GM12801 (cell line): ENCODE data around the gene LRP5.

Source experiments
- TF ChIP-seq, protein P1 (sequence below): IDR thresholded peaks from one replicate; pipeline ENCODE4 v1.5.1; 2011; ENCODE audit warnings: control low read depth; ENCODE audit not compliant: insufficient read length; ENCODE audit errors: extremely low read depth

The LRP5 gene

GRCh38 chr11:68329536-68329935 is 17.1 kb downstream of the LRP5 start:
- TF ChIP-seq, protein P1, sequence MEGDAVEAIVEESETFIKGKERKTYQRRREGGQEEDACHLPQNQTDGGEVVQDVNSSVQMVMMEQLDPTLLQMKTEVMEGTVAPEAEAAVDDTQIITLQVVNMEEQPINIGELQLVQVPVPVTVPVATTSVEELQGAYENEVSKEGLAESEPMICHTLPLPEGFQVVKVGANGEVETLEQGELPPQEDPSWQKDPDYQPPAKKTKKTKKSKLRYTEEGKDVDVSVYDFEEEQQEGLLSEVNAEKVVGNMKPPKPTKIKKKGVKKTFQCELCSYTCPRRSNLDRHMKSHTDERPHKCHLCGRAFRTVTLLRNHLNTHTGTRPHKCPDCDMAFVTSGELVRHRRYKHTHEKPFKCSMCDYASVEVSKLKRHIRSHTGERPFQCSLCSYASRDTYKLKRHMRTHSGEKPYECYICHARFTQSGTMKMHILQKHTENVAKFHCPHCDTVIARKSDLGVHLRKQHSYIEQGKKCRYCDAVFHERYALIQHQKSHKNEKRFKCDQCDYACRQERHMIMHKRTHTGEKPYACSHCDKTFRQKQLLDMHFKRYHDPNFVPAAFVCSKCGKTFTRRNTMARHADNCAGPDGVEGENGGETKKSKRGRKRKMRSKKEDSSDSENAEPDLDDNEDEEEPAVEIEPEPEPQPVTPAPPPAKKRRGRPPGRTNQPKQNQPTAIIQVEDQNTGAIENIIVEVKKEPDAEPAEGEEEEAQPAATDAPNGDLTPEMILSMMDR = no peak

GRCh38 chr11:68329978-68330699 is 17.7 kb downstream of the LRP5 start:
- TF ChIP-seq, protein P1 = no peak

- TF ChIP-seq, protein P1 = no peak
Observed at GRCh38 chr11:68330700-68331337, 18.4 kb downstream of the LRP5 start.

DNA sequence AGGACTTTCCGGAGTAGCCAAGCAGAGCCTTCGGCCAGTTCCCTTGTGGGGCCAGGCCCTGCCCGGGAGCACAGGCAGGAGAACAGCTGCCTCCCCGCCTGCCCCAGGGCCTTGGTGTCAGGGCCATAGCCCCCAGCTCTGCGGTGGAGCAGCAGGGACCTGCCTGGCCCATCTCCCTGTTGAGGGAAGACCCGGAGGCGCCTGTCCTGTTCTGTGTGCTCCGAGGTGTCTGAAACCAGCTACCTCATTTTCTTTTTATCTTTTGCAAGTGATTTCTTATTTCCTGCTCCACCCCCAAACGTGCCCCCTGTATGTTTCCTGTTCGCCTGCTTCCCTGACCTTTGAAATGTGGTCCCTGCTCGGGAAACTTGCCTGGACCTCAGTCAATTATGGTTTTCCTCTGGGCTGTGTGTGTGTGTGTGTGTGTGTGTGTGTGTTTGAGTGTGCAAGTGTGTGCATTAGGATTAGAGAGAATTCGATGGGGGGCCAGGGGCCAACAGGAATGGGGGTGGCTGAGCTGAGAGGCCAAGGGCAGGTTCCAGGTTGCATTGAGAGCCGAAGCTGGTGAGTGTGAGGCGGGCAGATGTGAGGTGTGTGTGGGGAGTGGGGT is 19.1 kb downstream of the LRP5 start:
- TF ChIP-seq, protein P1 = no peak

- TF ChIP-seq, protein P1 = no peak
Observed at GRCh38 chr11:68332186-68332585, 19.8 kb downstream of the LRP5 start.

DNA sequence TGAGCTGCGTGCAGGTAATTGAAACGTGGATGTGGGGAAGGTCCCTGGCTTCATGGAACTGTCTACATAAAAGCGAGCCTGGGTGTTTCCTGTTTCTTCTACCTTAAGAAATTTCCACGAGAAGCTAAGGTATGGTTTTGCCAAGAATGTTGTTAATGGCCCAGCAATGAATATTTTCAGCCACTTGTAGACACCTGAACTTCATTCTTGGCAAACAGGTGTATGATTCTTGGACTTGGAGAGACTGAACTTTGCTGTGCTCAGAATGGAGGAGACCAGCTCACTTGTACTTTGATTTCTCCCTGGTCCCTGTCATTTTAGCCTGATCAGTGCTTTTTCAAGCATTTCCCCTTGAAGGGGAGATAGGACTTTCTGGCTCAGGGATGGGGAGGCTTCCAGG is 20.8 kb downstream of the LRP5 start:
- TF ChIP-seq, protein P1 = no peak

GRCh38 chr11:68334923-68335322 is 22.5 kb downstream of the LRP5 start:
- TF ChIP-seq, protein P1 = no peak
